ENCODE measurements around the gene ASH1L.
A peak's percentile ranks its signal among the peaks of the same experiment; 100 is the strongest.
"Not testable (repeated sequence)": the region's sequence is repeated elsewhere in the genome, so short reads cannot be mapped to it uniquely, and the experiment has no call there.

ASH1L gene

DNA sequence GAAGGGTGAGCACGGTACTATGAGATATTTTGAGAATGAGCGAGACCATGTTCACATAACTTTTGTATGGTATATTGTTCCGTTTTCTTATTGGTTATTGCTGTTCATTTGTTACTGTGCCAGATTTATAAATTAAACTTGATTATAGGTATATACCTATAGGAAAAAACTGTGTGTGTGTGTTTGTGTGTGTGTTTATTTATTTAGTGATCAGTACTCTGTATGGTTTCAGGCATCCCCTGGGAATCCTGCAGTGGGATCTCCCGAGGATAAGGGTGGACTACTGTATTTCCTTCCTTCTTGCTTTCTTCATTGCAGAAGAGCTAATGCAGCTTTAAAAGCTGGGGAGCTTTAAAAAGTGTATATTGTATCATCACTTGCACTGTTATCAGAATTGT lies 8.0 kb upstream of the ASH1L start:
- no peak overlapping the region for H3K4me3 ChIP-seq (replicated peaks; ENCODE audit: low read depth, low read length)
- TF ChIP-seq, protein P1, sequence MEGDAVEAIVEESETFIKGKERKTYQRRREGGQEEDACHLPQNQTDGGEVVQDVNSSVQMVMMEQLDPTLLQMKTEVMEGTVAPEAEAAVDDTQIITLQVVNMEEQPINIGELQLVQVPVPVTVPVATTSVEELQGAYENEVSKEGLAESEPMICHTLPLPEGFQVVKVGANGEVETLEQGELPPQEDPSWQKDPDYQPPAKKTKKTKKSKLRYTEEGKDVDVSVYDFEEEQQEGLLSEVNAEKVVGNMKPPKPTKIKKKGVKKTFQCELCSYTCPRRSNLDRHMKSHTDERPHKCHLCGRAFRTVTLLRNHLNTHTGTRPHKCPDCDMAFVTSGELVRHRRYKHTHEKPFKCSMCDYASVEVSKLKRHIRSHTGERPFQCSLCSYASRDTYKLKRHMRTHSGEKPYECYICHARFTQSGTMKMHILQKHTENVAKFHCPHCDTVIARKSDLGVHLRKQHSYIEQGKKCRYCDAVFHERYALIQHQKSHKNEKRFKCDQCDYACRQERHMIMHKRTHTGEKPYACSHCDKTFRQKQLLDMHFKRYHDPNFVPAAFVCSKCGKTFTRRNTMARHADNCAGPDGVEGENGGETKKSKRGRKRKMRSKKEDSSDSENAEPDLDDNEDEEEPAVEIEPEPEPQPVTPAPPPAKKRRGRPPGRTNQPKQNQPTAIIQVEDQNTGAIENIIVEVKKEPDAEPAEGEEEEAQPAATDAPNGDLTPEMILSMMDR (IDR thresholded peaks at IDR 0.05; ENCODE audit: low read length, missing control alignments), result no peak
- peak; percentile 18 for DNase-seq (ENCODE audit: low read depth)

DNA sequence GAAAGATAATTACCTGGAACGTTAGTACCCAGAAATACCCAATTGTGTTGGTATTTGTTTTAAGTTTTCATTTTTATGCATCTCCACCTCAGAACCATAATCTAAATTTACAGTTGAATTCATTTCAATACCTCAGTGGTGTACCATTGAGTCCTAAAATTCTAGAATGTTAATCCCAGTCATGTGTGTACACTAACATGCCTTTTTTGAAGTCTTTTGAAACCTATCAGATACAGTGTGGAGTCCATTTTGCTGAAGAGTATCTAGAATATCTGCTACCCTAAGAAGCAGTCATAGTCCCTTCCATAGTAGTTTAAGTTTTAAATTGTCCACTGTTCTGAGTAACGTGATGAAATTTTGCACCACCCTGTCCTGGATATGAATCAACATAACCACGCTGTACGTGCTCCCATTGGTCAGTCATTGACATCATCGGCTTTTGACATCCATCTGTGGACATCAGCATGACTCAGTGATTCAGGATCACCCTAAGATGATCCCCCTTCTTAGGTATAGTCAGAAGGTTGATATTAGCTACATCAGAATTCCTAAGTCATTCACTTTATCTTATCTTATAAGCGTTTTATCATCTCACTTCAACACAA lies 7.5 kb upstream of the ASH1L start:
- TF ChIP-seq, protein P1 (IDR thresholded peaks at IDR 0.05; ENCODE audit: low read length, missing control alignments), result no peak
- peak; percentile 84 for DNase-seq (ENCODE audit: low read depth)
- H3K4me3 ChIP-seq (replicated peaks; ENCODE audit: low read depth, low read length), result no peak overlapping the region

DNA sequence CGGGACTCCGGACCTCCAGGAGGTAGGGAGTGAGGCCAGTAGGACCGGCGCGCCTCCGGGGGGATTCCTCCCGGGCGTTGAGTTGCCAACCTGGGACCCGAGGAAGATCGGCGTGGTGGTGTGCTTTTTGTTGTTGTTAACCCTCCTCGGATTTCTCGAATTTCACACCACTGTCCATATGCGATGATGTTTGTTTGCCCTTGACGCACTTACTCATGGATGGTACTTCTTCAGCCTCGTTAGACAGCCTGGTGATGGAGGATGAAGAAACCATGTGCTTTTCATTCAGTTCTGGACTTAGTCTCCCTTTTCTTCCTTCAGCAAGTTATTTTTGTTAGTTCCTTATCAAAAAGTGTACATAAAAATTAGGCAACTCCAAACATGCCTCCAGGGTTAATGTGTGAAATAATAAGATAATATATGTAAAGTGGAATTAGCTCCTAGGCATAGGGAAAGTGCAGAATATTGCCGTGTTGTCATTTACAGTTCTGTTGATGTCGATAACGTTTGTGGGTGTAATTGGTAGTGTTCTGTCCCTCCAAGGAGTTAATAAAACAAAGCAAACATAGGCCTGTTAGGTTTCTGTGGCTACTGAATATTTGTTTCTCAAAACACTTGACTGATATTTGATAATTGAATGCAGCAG lies 897 bp upstream of the ASH1L start:
- H3K4me3 ChIP-seq (replicated peaks; ENCODE audit: low read depth, low read length), result peak overlapping the region; percentile 91
- DNase-seq (ENCODE audit: low read depth), result peak; percentile 19

DNA sequence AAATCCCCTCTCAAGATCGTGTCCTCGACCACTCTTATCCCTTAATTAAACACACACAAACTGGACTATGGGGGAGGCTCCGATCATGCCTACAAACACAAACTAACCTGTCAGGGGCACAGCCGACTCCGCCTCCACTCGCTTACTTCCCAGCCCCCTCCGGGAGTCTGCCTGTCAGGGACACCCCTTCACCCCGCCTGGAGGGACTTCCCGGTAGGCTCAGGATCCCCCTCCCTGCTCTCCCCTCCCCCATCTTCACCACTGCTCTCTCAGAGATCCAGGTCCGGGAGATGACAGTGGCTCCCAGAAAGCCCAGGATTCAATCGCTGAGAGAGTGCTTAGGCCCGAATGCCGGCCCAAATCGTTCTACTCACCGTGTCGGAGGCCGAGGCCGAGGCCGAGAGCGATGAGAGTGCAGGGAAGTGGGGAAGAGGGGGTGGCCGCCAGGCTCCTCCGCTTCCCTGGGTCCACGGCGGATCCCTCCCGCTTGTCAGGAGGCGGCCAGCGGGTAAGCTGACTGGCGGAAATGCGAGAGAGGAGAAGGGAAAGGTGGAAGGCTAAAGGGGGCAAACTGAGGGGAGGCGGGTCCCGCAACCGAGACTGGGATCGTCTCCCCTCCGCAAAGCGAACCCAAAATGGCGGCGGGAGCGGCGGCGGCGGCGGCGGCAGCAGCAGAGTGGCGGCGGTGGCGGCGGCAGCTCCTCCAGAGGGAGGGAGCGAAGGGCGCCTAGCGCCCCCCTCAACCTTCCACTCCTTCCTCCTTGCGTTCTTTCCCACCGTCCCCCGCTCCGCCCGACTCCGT lies 623 bp downstream of the ASH1L start:
- H3K4me3 ChIP-seq (replicated peaks; ENCODE audit: low read depth, low read length), result peak overlapping the region; percentile 91
- DNase-seq (ENCODE audit: low read depth), result not testable (repeated sequence)

DNA sequence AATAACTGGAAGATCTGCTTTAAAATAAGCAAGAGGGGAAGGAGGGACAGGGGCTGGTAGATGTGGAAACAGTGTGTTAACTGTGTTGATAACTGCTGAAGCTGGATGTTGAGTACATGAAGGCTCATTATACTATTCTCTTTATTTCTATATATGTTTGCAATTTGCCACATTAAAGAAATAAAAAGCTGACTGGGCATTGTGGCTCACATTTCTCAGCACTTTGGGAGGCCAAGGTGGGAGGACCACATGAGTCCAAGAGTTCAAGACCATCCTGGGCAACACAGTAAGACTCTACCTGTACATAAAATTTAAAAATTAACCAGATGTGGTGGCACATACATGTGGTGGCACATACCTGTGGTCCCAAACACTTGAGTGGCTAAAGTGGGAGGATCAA lies 6.7 kb downstream of the ASH1L start:
- no peak overlapping the region for H3K4me3 ChIP-seq (replicated peaks; ENCODE audit: low read depth, low read length)
- TF ChIP-seq, protein P1 (IDR thresholded peaks at IDR 0.05; ENCODE audit: low read length, missing control alignments), result no peak
- no peak for DNase-seq (ENCODE audit: low read depth)

DNA sequence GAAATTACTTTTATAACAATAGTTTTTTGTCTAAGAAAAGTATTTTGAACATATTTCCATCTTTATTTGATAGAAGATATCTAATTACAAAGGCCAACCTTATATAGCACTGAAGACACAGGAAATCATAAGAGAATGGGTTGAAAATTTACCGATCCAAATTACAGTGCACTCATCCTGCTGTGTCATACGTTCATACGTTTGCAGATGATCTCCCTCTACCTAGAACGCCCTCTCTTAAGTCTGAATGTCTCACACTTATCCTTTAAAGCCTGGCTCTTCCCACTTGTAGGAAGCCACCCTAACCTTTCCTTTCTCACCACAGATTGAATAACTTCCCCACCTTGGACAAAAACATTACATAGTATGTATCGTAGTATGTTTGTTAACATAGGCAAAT lies 9.3 kb downstream of the ASH1L start:
- TF ChIP-seq, protein P1 (IDR thresholded peaks at IDR 0.05; ENCODE audit: low read length, missing control alignments), result no peak
- no peak for DNase-seq (ENCODE audit: low read depth)
- no peak overlapping the region for H3K4me3 ChIP-seq (replicated peaks; ENCODE audit: low read depth, low read length)

DNA sequence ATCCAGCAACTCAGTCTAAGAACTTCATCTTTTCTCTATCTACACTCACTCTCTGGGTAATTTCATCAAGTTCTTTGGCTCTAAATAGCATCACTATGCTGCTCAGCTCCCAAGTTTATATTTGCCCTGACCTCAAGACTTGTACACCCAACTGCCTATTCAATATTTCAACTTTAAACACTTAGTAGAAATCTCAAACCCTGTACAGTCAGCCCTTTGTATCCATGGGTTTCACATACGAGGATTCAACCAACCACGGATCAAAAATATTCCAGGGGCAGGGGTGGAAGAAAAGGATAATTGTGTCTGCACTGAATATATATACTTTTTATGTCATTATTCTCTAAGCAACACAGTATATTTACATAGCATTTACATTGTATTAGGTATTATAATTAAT lies 13.9 kb downstream of the ASH1L start:
- TF ChIP-seq, protein P1 (IDR thresholded peaks at IDR 0.05; ENCODE audit: low read length, missing control alignments), result no peak
- no peak overlapping the region for H3K4me3 ChIP-seq (replicated peaks; ENCODE audit: low read depth, low read length)
- no peak for DNase-seq (ENCODE audit: low read depth)
